RCC 7860 (cell line): Measurements from ENCODE around the gene DEFB121.
"Not testable (repeated sequence)": the region's sequence is repeated elsewhere in the genome, so short reads cannot be mapped to it uniquely, and the experiment has no call there.

Experiments used
- DNase-seq: peaks from one replicate; pipeline ENCODE4 v3.0.0-alpha.2; 2015; ENCODE audit warnings: low spot score
- FAIRE-seq: peaks from 2 replicates; lab custom pipeline; 2012; peaks lifted over from hg19 to GRCh38; lab: Jason Lieb, UNC

DEFB121 gene

GRCh38 chr20:31406115-31406514, at the start of gene DEFB121:
Gene DEFB121, minus strand, starts transcription at chr20:31406215. Its CDS starts 63 bp downstream, at chr20:31406152.
- DNase-seq: peak; percentile 32

GRCh38 chr20:31454361-31454760, 48.3 kb upstream of the DEFB121 start:
- DNase-seq (no peak), FAIRE-seq (no peak)

More at GRCh38 chr20:31406115-31406514, at the start of gene DEFB121:
- no peak for FAIRE-seq

GRCh38 chr20:31452575-31452974, 46.6 kb upstream of the DEFB121 start:
- DNase-seq (no peak), FAIRE-seq (no peak)

DNA sequence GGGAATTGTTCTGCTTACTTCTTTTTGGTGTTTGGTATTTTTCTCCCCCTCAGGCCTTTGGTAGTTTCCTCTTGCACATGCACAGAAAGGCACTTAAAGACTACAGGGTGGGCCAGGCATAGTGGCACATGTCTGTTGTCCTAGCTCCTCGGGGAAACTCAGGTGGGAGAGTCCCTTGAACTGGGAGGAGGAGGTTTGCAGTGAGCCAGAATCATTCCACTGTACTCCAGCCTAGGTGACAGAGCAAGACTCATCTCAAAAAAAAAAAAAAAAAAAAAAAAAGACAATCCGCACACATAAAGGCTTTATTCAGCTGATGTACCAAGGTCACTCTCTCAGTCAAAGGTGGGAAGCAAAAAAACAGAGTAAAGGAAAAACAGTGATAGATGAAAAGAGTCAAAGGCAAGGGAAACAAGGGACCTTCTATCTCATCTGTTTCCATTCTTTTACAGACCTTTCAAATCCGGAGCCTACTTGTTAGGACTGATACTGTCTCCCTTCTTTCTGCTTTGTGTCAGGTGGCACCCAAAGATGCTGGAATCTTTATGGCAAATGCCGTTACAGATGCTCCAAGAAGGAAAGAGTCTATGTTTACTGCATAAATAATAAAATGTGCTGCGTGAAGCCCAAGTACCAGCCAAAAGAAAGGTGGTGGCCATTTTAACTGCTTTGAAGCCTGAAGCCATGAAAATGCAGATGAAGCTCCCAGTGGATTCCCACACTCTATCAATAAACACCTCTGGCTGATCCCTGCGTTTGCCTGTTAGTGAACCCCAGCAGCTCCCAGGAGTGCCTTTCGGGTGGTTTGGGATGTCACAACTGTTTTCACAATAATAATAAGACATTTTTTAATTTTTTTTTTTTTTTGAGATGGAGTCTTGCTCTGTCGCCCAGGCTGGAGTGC, 43.7 kb upstream of the DEFB121 start:
- no peak for FAIRE-seq
- no peak for DNase-seq

- FAIRE-seq (no peak), DNase-seq (no peak)
These were observed 40.2 kb upstream of the DEFB121 start for GRCh38 chr20:31446084-31446819.

DNA sequence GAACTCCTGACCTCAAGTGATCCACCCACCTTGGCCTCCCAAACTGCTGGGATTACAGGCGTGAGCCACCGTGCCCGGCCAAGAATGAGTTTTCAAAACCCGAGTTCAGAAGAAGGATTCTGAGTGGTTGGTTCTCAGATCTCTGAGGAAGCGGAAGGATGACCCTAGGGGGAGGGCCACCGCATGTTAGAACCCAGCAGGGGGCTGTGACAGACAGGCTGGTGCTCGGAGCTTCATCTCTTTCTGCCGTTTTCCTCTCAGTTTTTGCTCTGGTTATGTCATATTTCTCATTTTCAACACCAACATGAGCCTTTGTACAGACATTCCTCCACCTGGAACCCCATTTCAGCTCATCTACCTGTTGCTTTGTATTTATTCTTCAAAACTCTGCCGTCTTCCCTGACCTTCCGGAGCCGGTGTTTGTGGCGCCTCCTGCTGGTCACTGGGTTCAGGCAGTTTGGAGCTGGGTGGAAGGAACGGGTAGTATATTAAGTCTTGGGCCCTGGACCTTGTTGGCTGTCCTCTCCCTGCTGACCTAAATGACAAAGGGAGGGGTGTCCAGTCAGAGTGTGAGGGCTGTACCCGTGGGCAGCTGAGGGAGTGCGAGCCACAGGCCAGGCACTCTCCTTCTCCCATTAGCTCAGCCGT, 34.1 kb upstream of the DEFB121 start, which contains the start of gene DEFB123:
TSS of gene DEFB123 (plus strand) at position 621 of the 648 bp plus-strand sequence. CDS start 67 bp downstream, outside the sequence.
- FAIRE-seq: no peak
- DNase-seq: no peak

DNA sequence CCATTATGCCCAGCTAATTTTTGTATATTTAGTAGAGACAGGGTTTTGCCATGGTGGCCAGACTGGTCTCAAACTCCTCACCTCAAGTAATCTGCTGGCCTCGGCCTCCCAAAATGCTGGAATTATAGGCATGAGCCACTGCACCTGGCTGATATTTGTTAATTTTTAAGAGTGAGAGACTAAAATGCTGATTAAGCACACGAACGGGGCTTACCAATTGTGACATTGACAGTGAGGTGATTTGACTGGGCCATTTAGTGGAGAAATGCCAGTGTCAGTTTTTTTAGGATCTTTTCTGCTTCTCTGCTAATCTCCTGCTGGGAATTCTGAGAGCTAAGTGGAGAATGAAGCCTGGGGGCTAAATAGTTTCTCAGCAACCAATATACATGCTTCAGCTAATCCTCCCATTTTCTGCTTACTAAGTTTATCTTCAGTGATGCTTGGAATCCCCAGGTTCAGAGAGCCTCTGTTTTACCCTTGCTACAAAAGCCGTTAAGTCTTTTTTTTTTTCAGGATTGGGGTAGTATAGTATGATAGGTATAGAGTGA, 24.6 kb upstream of the DEFB121 start:
- DNase-seq (no peak), FAIRE-seq (no peak)

- not testable (repeated sequence) for FAIRE-seq, DNase-seq
These were observed 21.6 kb upstream of the DEFB121 start for GRCh38 chr20:31427576-31427975.

GRCh38 chr20:31426891-31427551, 21.0 kb upstream of the DEFB121 start:
- FAIRE-seq, DNase-seq: not testable (repeated sequence)

- DNase-seq (no peak), FAIRE-seq (no peak)
These were observed 19.8 kb upstream of the DEFB121 start for GRCh38 chr20:31425797-31426196.

DNA sequence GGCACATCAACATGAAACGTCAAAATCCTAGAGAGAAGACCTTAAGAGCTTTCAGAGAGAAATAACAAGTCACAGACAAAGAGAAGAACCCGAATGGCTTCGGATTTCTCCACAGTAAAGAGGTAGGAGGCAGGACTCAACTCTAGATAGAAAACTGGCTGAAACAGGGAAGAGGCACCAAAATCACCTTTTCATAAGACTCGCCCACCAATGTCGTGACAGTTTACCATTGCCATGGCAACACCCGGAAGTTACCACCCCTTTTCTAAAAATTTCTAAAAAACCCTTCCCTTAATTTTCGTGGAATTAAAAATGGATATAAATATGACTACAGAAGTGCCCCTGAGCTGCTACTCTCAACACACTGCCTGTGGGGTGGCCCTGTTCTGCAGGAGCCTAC, 12.3 kb upstream of the DEFB121 start:
- DNase-seq: no peak
- no peak for FAIRE-seq

DNA sequence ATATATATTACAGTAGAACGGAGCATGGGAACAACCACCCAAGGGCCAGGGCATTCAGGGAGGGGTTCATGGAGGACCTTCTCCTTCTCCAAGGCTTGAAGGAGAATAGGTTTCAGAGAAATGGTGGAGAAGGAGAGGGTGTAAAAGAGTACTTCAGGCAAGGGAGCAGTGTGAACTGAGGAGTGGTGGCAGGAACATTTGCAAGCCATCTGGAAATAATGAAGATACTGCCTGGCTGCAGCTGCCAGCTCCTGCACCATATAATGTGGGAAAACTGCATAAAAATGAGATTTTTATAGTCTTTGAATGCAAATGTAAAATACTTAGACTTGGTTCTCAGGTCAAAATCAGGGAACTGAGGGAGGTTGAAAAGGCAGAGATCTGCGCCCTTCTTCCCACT, 9.6 kb upstream of the DEFB121 start:
- FAIRE-seq (no peak), DNase-seq (no peak)

DNA sequence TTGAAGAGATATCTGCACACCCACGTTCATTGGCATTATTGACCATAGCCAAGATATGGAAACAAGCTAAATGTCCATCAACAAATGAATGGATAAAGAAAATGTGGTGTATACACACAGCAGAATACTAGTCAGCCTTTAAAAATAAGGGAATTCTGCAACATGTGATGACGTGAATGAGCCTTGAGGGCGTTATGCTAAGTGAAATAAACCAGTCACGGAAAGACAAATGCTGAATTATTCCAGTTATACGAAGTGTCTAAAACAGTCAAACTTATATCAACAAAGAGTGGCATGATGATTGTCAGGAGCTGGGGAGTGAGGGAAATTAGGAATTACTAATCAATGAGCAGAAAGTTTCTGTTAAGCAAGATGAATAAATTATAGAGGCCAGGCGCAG, 8.4 kb upstream of the DEFB121 start:
- DNase-seq (no peak), FAIRE-seq (no peak)

DNA sequence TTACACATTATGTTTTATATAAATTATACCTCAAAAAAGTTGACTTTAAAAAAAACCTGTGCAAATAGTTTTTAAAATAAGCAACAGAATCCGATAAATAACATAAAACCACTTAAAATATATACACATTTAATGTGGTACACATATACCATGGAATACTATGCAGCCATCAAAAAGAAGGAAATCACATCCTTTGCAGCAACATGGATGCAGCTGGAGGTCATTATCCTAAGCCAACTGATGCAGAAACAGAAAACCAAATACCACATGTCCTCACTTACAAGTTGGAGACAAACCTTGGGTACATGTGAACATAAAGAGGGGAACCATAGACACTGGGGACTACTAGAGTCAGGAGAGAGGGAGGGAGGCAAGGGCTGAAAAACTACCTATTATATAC, 4.0 kb upstream of the DEFB121 start:
- DNase-seq (no peak), FAIRE-seq (no peak)

- FAIRE-seq: no peak
- no peak for DNase-seq
These were observed 2.1 kb downstream of the DEFB121 start for GRCh38 chr20:31403886-31404285.

GRCh38 chr20:31394900-31395299, 11.1 kb downstream of the DEFB121 start:
- DNase-seq (no peak), FAIRE-seq (no peak)

DNA sequence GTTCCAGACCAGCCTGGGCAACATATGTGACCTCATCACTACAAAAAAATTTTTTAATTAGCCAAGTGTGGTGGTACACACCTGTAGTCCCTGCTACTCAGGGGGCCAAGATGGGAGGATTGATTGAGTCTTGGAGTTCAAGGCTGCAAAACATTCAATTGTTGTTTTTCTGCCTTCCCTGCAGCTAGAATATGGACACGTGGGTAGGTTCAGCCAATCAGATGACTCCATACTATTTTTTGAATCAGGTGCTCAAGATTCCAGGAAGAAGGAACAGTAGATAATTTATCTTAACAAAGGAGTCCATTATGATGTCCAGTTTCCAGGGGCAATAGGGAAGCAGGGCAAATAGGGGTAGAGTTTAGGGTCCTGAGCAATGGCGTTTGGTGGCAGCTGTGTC, 13.2 kb downstream of the DEFB121 start:
- FAIRE-seq (no peak), DNase-seq (no peak)

DNA sequence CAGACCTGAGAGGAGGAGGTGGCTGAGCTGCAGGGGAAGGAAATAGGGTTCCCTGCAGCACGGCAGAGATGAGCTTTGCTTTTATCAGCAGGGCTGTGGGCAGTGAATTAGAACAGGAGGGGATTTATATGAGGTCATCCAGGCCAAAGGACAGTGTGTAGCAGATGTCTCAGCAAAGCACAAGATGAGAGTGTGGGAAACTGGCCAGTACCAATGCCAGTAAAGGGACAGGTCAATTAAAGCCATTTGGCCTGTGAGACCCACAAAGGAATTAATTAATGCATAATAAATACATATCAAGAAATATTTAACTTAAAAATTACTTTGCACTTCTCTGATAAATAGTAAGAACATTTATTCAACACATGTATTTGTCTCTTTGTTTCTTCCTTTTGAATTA, 15.5 kb downstream of the DEFB121 start, which contains the start of gene DEFB119:
TSS of gene DEFB119 (minus strand) at position 101 of the 400 bp plus-strand sequence. CDS start 107 bp downstream, outside the sequence.
- FAIRE-seq: no peak

GRCh38 chr20:31374346-31374745, 31.7 kb downstream of the DEFB121 start:
- DNase-seq (no peak), FAIRE-seq (no peak)

More for the DNA sequence above, 15.5 kb downstream of the DEFB121 start, which contains the start of gene DEFB119:
- no peak for DNase-seq

GRCh38 chr20:31368301-31368700, 37.7 kb downstream of the DEFB121 start, which contains the start of gene DEFB118:
Gene DEFB118, plus strand, starts transcription at chr20:31368601. Its CDS starts 50 bp downstream, at chr20:31368651.
- FAIRE-seq: no peak

More at GRCh38 chr20:31368301-31368700, 37.7 kb downstream of the DEFB121 start, which contains the start of gene DEFB118:
- no peak for DNase-seq
